K562 (cell line): ENCODE results near the gene ZNHIT6. TPM values are rescaled to one million over a fixed set of nuclear protein-coding genes. Genes with fewer than 3 reads are reported as not detected.
"Not testable (repeated sequence)": the region's sequence is repeated elsewhere in the genome, so short reads cannot be mapped to it uniquely, and the experiment has no call there.

Source experiments
- ATAC-seq: fragments of 200-7000 bp; cut with Tn5 transposase; 3 replicates; pipeline ENCODE4 v1.9.1; 2020; ENCODE audit warnings: moderate library complexity
- BruUV-seq: library from RNA; stranded (reverse); fragments of 400-500 nt; replicated peaks from 2 replicates; lab custom pipeline; 2021; lab: Mats Ljungman, UMichigan
- CTCF ChIA-PET: fragments of 300-600 bp; formaldehyde crosslinking; extraction: SDS; loops from one replicate; lab custom pipeline; 2021; ENCODE audit warnings: low intra/inter-chr PET ratio; lab: Yijun Ruan, JAX
- POLR2A ChIA-PET: fragments of 300-600, 350-650 bp; sonication (Branson Sonifier 250); formaldehyde crosslinking; extraction: SDS; loops from one replicate; lab custom pipeline; 2021; ENCODE audit warnings: antibody characterized with exemption, inconsistent platforms; lab: Yijun Ruan, JAX
- DNase-seq, 4 experiments: peaks; one replicate each; pipeline versions ENCODE4 v3.0.0 to v3.0.0-alpha.2; 2011 to 2018; ENCODE audit warnings: low spot score in 3 of 4, mixed read lengths in 3 of 4; ENCODE audit errors: extremely low read depth in 1 of 4
- FAIRE-seq: peaks from 2 replicates; lab custom pipeline; 2011; peaks lifted over from hg19 to GRCh38; lab: Jason Lieb, UNC
- H2AFZ ChIP-seq: 2 replicates; pipeline ENCODE4 v1.6.0; 2011; ENCODE audit warnings: low read depth, low read length, control low read depth, inconsistent platforms
- H3K27ac ChIP-seq: fragments of 200-600 bp; 3 replicates; pipeline ENCODE4 v1.8.0; 2011; ENCODE audit warnings: low read depth, mild to moderate bottlenecking, control low read depth, inconsistent platforms, low read length, moderate library complexity, mixed read lengths; ENCODE audit errors: extremely low read depth
- H3K27me3 ChIP-seq, 2 experiments: fragments of 300-600 bp in 1 of 2; 2 replicates in 1 of 2; 3 replicates in 1 of 2; pipeline versions ENCODE4 v1.6.0 to v1.8.0; 2011; ENCODE audit warnings: inconsistent platforms in 2 of 2, low read length in 2 of 2, mild to moderate bottlenecking in 1 of 2, mixed read lengths in 1 of 2, moderate library complexity in 1 of 2; ENCODE audit not compliant: control insufficient read depth in 2 of 2, insufficient read depth in 2 of 2
- H3K36me3 ChIP-seq: fragments of 300-600 bp; 3 replicates; pipeline ENCODE4 v1.8.0; 2011; ENCODE audit warnings: mild to moderate bottlenecking, low read length, inconsistent platforms; ENCODE audit not compliant: control insufficient read depth, insufficient read depth
- H3K4me1 ChIP-seq, 2 experiments: fragments of 200-600 bp in 1 of 2; replicated peaks in 1 of 2; 2 replicates in 1 of 2; 3 replicates in 1 of 2; pipeline versions ENCODE4 v1.5.1 to v1.8.0; 2011; ENCODE audit warnings: inconsistent platforms in 2 of 2, low read length in 2 of 2, mild to moderate bottlenecking in 1 of 2, mixed read lengths in 1 of 2, moderate library complexity in 1 of 2; ENCODE audit not compliant: control insufficient read depth in 2 of 2, insufficient read depth in 2 of 2
- H3K4me2 ChIP-seq: 2 replicates; pipeline ENCODE4 v1.6.1; 2011; ENCODE audit warnings: low read length, control low read depth, inconsistent platforms, mixed read lengths; ENCODE audit not compliant: insufficient read depth
- H3K4me3 ChIP-seq: fragments of 200-600 bp; sonication (generic), shearing (Covaris generic); 2 replicates; pipeline ENCODE4 v1.5.1; 2016; ENCODE audit warnings: control low read depth, inconsistent platforms
- H3K79me2 ChIP-seq: fragments of 200-600 bp; 3 replicates; pipeline ENCODE4 v1.8.0; 2011; ENCODE audit warnings: low read length, inconsistent platforms; ENCODE audit not compliant: control insufficient read depth, insufficient read depth
- H3K9ac ChIP-seq, 2 experiments: 2 replicates each; pipeline versions ENCODE4 v1.6.0 to v1.6.1; 2011; ENCODE audit warnings: low read depth in 2 of 2, low read length in 2 of 2, control low read depth in 1 of 2, inconsistent platforms in 1 of 2, mild to moderate bottlenecking in 1 of 2, mixed read lengths in 1 of 2; ENCODE audit not compliant: insufficient read depth in 1 of 2
- H3K9me1 ChIP-seq: one replicate; pipeline ENCODE4 v1.6.0; 2011; ENCODE audit warnings: inconsistent platforms, mild to moderate bottlenecking, low read length, moderate library complexity; ENCODE audit not compliant: control insufficient read depth, insufficient read depth
- H3K9me3 ChIP-seq: replicated peaks from 2 replicates; pipeline ENCODE4 v1.5.1; 2011; ENCODE audit warnings: low read depth, low read length, inconsistent platforms; ENCODE audit not compliant: control insufficient read depth, insufficient read depth
- H4K20me1 ChIP-seq: replicated peaks from 2 replicates; pipeline ENCODE4 v1.6.1; 2011; ENCODE audit warnings: low read length, inconsistent platforms, mixed read lengths; ENCODE audit not compliant: control insufficient read depth, insufficient read depth
- ERF ChIP-seq: fragments of 450-650 bp; formaldehyde crosslinking; IDR thresholded peaks from 2 replicates; pipeline ENCODE4 v1.4.0; 2020; ENCODE audit warnings: mild to moderate bottlenecking, mixed read lengths
- RBM25 ChIP-seq: fragments of 200-400 bp; formaldehyde crosslinking; IDR thresholded peaks from 2 replicates; pipeline ENCODE4 v1.6.1; 2018; ENCODE audit warnings: low read length, low read depth, moderate library complexity; ENCODE audit not compliant: severe bottlenecking
- ZNF507 ChIP-seq: conservative IDR thresholded peaks from 2 replicates; pipeline ENCODE4 v1.6.1; 2017; ENCODE audit warnings: missing genetic modification characterization, missing compliant biosample characterization
- WGBS: fragments of 100-300 bp; shearing (Covaris generic); methylation state at CpG from one replicate; pipeline ENCODE4 v1.1.6; 2016; ENCODE audit warnings: low coverage, mixed read lengths; ENCODE audit not compliant: insufficient coverage; ENCODE audit errors: missing lambda C conversion rate; 5-methylcytosine and 5-hydroxymethylcytosine counted together
- in situ Hi-C: fragments of 300-500 bp; cut with MboI; formaldehyde crosslinking; loops from 4 replicates; pipeline ENCODE4 v1.15.0; 2018; ENCODE audit warnings: inconsistent platforms, mixed read lengths
- intact Hi-C: fragments of 100-400 bp; cut with micrococcal nuclease; formaldehyde crosslinking; loops from 2 replicates; pipeline ENCODE4 v1.14.2; 2022
- polyA plus RNA-seq, 8 experiments: library from polyadenylated mRNA; depleted of rRNA in 4 of 8; stranded (reverse) in 5 of 8; unstranded in 3 of 8; fragments of >200 nt; fragmentation: Nextera tagmentation in 2 of 8; fragmentation: Illumina TruSeq in 1 of 8; extraction: Ambion mirVana in 2 of 8; extraction: Trizol in 1 of 8; gene quantifications; 2 replicates each; pipeline versions ENCODE4 v1.2.1 to v1.2.3, GENCODE V29; 2011 to 2014; ENCODE audit warnings: inconsistent platforms in 1 of 8, missing spikeins in 1 of 8
- total RNA-seq, 7 experiments: library from RNA; depleted of rRNA in 6 of 7; stranded (reverse); fragments of >200 nt in 6 of 7; fragmentation: Illumina TruSeq in 2 of 7; extraction: Trizol in 2 of 7; gene quantifications; 2 replicates each; pipeline versions ENCODE4 v1.2.1 to v1.2.3, GENCODE V29; 2011 to 2021; ENCODE audit warnings: low replicate concordance in 1 of 7

Gene ZNHIT6
- total and polyA plus RNA-seq, 9 of the 15 experiments (the other 6 are each of a cell fraction or from before 2014, with no cell fraction given): 15.4 to 37.6 (median 21.7) TPM

- Histone ChIP-seq H4K20me1 (no peaks in the 10 kb centered on the region), H3K9me3 (no peaks in the 10 kb centered on the region), H3K4me2 (no peak overlapping the region), H3K27ac (no peak overlapping the region), H2AFZ (no peak overlapping the region), H3K9me1 (no peaks in the 10 kb centered on the region), H3K4me1 (no peaks in the 10 kb centered on the region), H3K27me3 (no peaks in the 10 kb centered on the region), H3K4me3 (no peak overlapping the region), H3K36me3 (peaks cover 32% of the 10 kb centered on the region; the same call in 2 of the 3 replicates), H3K9ac (no peak overlapping the region), H3K79me2 (no peaks in the 10 kb centered on the region)
- CTCF ChIA-PET: no interaction called here
- in situ Hi-C loops: no loop called here
- no peak for TF ChIP-seq ERF (CRISPR knock-in tag)
- TF ChIP-seq ZNF507 (tag): no peak
- TF ChIP-seq RBM25: no peak
- intact Hi-C loops: no loop called here
- POLR2A ChIA-PET: no interaction called here
- no peak for FAIRE-seq
- no peak for ATAC-seq
- no peak for DNase-seq
- BruUV-seq: no TSS peak
Measured at GRCh38 chr1:85649591-85649990, 58.6 kb downstream of the ZNHIT6 start.

GRCh38 chr1:85641598-85642556 is 66.4 kb downstream of the ZNHIT6 start:
- H3K9me1 ChIP-seq, H3K9me3 ChIP-seq, H3K4me2 ChIP-seq, BruUV-seq, ATAC-seq, H3K27me3 ChIP-seq, H3K4me1 ChIP-seq, CTCF ChIA-PET, in situ Hi-C loops, POLR2A ChIA-PET, H3K27ac ChIP-seq, intact Hi-C loops, H4K20me1 ChIP-seq, H3K9ac ChIP-seq, H3K4me3 ChIP-seq, DNase-seq, H3K36me3 ChIP-seq, H3K79me2 ChIP-seq, FAIRE-seq, H2AFZ ChIP-seq: not testable (repeated sequence)
- WGBS: 89% methylated on average over 15 of the region's 24 CpGs

- H3K9me3 ChIP-seq, DNase-seq, ATAC-seq, intact Hi-C loops, POLR2A ChIA-PET, H3K4me3 ChIP-seq, H4K20me1 ChIP-seq, FAIRE-seq, H3K4me1 ChIP-seq, H2AFZ ChIP-seq, H3K9ac ChIP-seq, H3K79me2 ChIP-seq, H3K4me2 ChIP-seq, H3K27ac ChIP-seq, H3K9me1 ChIP-seq, H3K27me3 ChIP-seq, BruUV-seq, CTCF ChIA-PET, in situ Hi-C loops: not testable (repeated sequence)
- peaks cover 13% of the 10 kb centered on the region; the same call in 2 of the 3 replicates for H3K36me3 ChIP-seq
- 99% methylated on average over 7 of the region's 7 CpGs for WGBS
Measured at GRCh38 chr1:85639920-85640319, 68.3 kb downstream of the ZNHIT6 start.
